IMR-90 (cell line): ENCODE measurements around the gene MT1A. TPM values are rescaled to one million over a fixed set of nuclear protein-coding genes. Genes with fewer than 3 reads are reported as not detected.
A peak's percentile ranks its signal among the peaks of the same experiment; 100 is the strongest.

Experiments
- ATAC-seq: fragments of 200-7000 bp; cut with Tn5 transposase; 2 replicates; pipeline ENCODE4 v1.9.1; 2020; ENCODE audit warnings: low read depth, mild to moderate bottlenecking, moderate library complexity
- BruUV-seq: library from RNA; stranded (reverse); fragments of 400-500 nt; replicated peaks from 2 replicates; lab custom pipeline; 2021; lab: Mats Ljungman, UMichigan
- CTCF ChIA-PET: fragments of 300-600 bp; formaldehyde crosslinking; extraction: SDS; loops from one replicate; lab custom pipeline; 2021; ENCODE audit warnings: antibody characterized with exemption; lab: Yijun Ruan, JAX
- POLR2A ChIA-PET: fragments of 300-600 bp; sonication (Branson Sonifier 250); formaldehyde crosslinking; loops from one replicate; lab custom pipeline; 2022; ENCODE audit warnings: antibody characterized with exemption; ENCODE audit not compliant: unreplicated experiment; lab: Charles Lee
- DNase-seq: peaks from one replicate; pipeline ENCODE4 v3.0.0; 2013
- H2AFZ ChIP-seq: replicated peaks from 2 replicates; pipeline ENCODE3; 2013; ENCODE audit warnings: low read length, mild to moderate bottlenecking; ENCODE audit not compliant: poor library complexity
- H2AK5ac ChIP-seq: 2 replicates; pipeline ENCODE4 v1.6.1; 2013; ENCODE audit warnings: low read depth, low read length, inconsistent platforms
- H2AK9ac ChIP-seq: replicated peaks from 2 replicates; pipeline ENCODE3; 2013; ENCODE audit warnings: mild to moderate bottlenecking, low read depth, low read length, moderate library complexity; ENCODE audit not compliant: poor library complexity
- H2BK120ac ChIP-seq: 2 replicates; pipeline ENCODE4 v1.6.1; 2013; ENCODE audit warnings: low read depth, low read length, inconsistent platforms
- H2BK15ac ChIP-seq: 3 replicates; pipeline ENCODE4 v1.6.1; 2013; ENCODE audit warnings: low read depth, low read length, inconsistent platforms
- H2BK20ac ChIP-seq: 2 replicates; pipeline ENCODE4 v1.6.1; 2013; ENCODE audit warnings: low read depth, mild to moderate bottlenecking, inconsistent platforms, low read length, moderate library complexity
- H2BK5ac ChIP-seq: 2 replicates; pipeline ENCODE4 v1.6.1; 2013; ENCODE audit warnings: mild to moderate bottlenecking, low read depth, low read length, inconsistent platforms; ENCODE audit not compliant: poor library complexity, severe bottlenecking
- H3K14ac ChIP-seq: replicated peaks from 2 replicates; pipeline ENCODE4 v1.6.1; 2013; ENCODE audit warnings: low read depth, low read length, inconsistent platforms
- H3K18ac ChIP-seq: 2 replicates; pipeline ENCODE4 v1.6.1; 2013; ENCODE audit warnings: low read depth, low read length, control low read depth
- H3K23ac ChIP-seq: 2 replicates; pipeline ENCODE4 v1.6.1; 2013; ENCODE audit warnings: low read depth, low read length, inconsistent platforms
- H3K27ac ChIP-seq: 2 replicates; pipeline ENCODE4 v1.5.1; 2013; ENCODE audit warnings: mild to moderate bottlenecking, control low read depth, low read length; ENCODE audit not compliant: insufficient read depth
- H3K27me3 ChIP-seq: 2 replicates; pipeline ENCODE4 v1.6.1; 2013; ENCODE audit warnings: low read length; ENCODE audit not compliant: control insufficient read depth, insufficient read depth
- H3K36me3 ChIP-seq: 2 replicates; pipeline ENCODE4 v1.6.1; 2013; ENCODE audit warnings: low read length, mixed read lengths; ENCODE audit not compliant: control insufficient read depth, insufficient read depth
- H3K4ac ChIP-seq: 2 replicates; pipeline ENCODE4 v1.6.1; 2013; ENCODE audit warnings: low read depth, low read length, inconsistent platforms
- H3K4me1 ChIP-seq: 2 replicates; pipeline ENCODE4 v1.6.1; 2013; ENCODE audit warnings: low read length, mixed read lengths; ENCODE audit not compliant: control insufficient read depth, insufficient read depth
- H3K4me2 ChIP-seq: 2 replicates; pipeline ENCODE4 v1.6.1; 2013; ENCODE audit warnings: low read depth, mild to moderate bottlenecking, control low read depth, low read length, moderate library complexity
- H3K4me3 ChIP-seq: 2 replicates; pipeline ENCODE4 v1.5.1; 2013; ENCODE audit warnings: low read depth, mild to moderate bottlenecking, control low read depth, low read length, moderate library complexity; ENCODE audit not compliant: insufficient read depth
- H3K56ac ChIP-seq: 2 replicates; pipeline ENCODE4 v1.6.1; 2013; ENCODE audit warnings: low read length, inconsistent platforms; ENCODE audit not compliant: insufficient read depth; ENCODE audit errors: extremely low read depth
- H3K79me1 ChIP-seq, 2 experiments: 2 replicates each; pipeline ENCODE4 v1.6.1; 2013; ENCODE audit warnings: low read length in 2 of 2, inconsistent platforms in 1 of 2, low read depth in 1 of 2
- H3K9ac ChIP-seq: 2 replicates; pipeline ENCODE4 v1.6.1; 2013; ENCODE audit warnings: low read depth, low read length, control low read depth
- H3K9me1 ChIP-seq: 2 replicates; pipeline ENCODE4 v1.6.1; 2013; ENCODE audit warnings: low read length, inconsistent platforms; ENCODE audit not compliant: insufficient read depth
- H3K9me3 ChIP-seq: 2 replicates; pipeline ENCODE4 v1.6.1; 2013; ENCODE audit warnings: low read length; ENCODE audit not compliant: control insufficient read depth, insufficient read depth
- H4K20me1 ChIP-seq: 2 replicates; pipeline ENCODE4 v1.6.1; 2013; ENCODE audit warnings: low read length, inconsistent platforms; ENCODE audit not compliant: insufficient read depth
- H4K5ac ChIP-seq: 2 replicates; pipeline ENCODE4 v1.6.1; 2013; ENCODE audit warnings: mild to moderate bottlenecking, low read depth, low read length, control low read depth
- H4K8ac ChIP-seq, 2 experiments: 2 replicates each; pipeline ENCODE4 v1.6.1; 2013; ENCODE audit warnings: low read depth in 2 of 2, low read length in 2 of 2, control low read depth in 1 of 2, inconsistent platforms in 1 of 2
- H4K91ac ChIP-seq: 2 replicates; pipeline ENCODE4 v1.6.1; 2013; ENCODE audit warnings: low read depth, low read length, inconsistent platforms; ENCODE audit not compliant: insufficient read depth
- CEBPB ChIP-seq: IDR thresholded peaks from 2 replicates; pipeline ENCODE4 v1.6.1; 2012; ENCODE audit warnings: low read depth, low read length, improper control_type of control experiment
- CTCF ChIP-seq: conservative IDR thresholded peaks from 2 replicates; pipeline ENCODE4 v1.5.1; 2012; ENCODE audit warnings: mild to moderate bottlenecking, low read depth, low read length, improper control_type of control experiment
- MAFK ChIP-seq: IDR thresholded peaks from 2 replicates; pipeline ENCODE4 v1.6.1; 2012; ENCODE audit warnings: low read depth, low read length, improper control_type of control experiment
- POLR2A ChIP-seq: IDR thresholded peaks from 2 replicates; pipeline ENCODE4 v1.6.1; 2012; ENCODE audit warnings: mild to moderate bottlenecking, low read depth, low read length
- RAD21 ChIP-seq: IDR thresholded peaks from 2 replicates; pipeline ENCODE4 v1.6.1; 2012; ENCODE audit warnings: low read length, improper control_type of control experiment
- SMC3 ChIP-seq: fragments of 150-350 bp; IDR thresholded peaks from 2 replicates; pipeline ENCODE4 v1.6.1; 2016; ENCODE audit warnings: low read depth, mild to moderate bottlenecking, antibody characterized with exemption, low read length, moderate library complexity
- WGBS, 2 experiments: methylation state at CpG; one replicate each; pipeline versions ENCODE4 v1.1.5 to v1.1.7; 2013; ENCODE audit warnings: missing lambda C conversion rate in 2 of 2; ENCODE audit not compliant: insufficient read length in 1 of 2; ENCODE audit errors: extremely low coverage in 2 of 2; 5-methylcytosine and 5-hydroxymethylcytosine counted together
- dilution Hi-C: fragments of 300-500 bp; cut with HindIII; formaldehyde crosslinking; loops from one replicate; pipeline ENCODE4 v1.14.3; 2018; ENCODE audit warnings: low sequenced_read_pairs; ENCODE audit not compliant: unreplicated experiment
- in situ Hi-C: fragments of 300-500 bp; cut with MboI; formaldehyde crosslinking; loops from 3 replicates; pipeline ENCODE4 v1.14.3; 2019; ENCODE audit warnings: low sequenced_read_pairs, inconsistent platforms, mixed read lengths
- intact Hi-C: fragments of 100-400 bp; cut with micrococcal nuclease; formaldehyde crosslinking; loops from 2 replicates; pipeline ENCODE4 v1.10.0; 2022
- polyA plus RNA-seq, 3 experiments: library from polyadenylated mRNA; depleted of rRNA; stranded (reverse); fragments of >200 nt; gene quantifications; 2 replicates each; pipeline ENCODE4 v1.2.3, GENCODE V29; 2012; ENCODE audit warnings: low replicate concordance in 1 of 3
- total RNA-seq: library from RNA; depleted of rRNA; stranded (reverse); fragments of >200 nt; gene quantifications from 2 replicates; pipeline ENCODE4 v1.2.3, GENCODE V29; 2012

The MT1A gene
- total and polyA plus RNA-seq, 2 of the 4 experiments (the other 2 are of a cell fraction) = 1.6 TPM; not detected in 1

- in situ Hi-C loops = loop anchor here (5.0 kb wide), 1 partner anchor 88 kb away; no protein-coding TSS in a partner anchor
- Histone ChIP-seq H2AK9ac (peak overlapping the region; percentile 52), H2BK15ac (0 out of 3 replicates have a peak overlapping the region, but pooled peaks have one; percentile 44), H2AK5ac (peak overlapping the region; percentile 77), H3K23ac (no peak overlapping the region), H3K36me3 (no peaks in the 10 kb centered on the region), H3K9me3 (no peaks in the 10 kb centered on the region), H4K5ac (no peak overlapping the region), H4K20me1 (no peaks in the 10 kb centered on the region), H4K8ac (peak overlapping the region in 1 of 2 experiments; percentile 36; a peak in 1 of 4 replicates), H3K56ac (no peak overlapping the region), H3K14ac (no peak overlapping the region), H4K91ac (no peak overlapping the region), H3K18ac (no peak overlapping the region), H2AFZ (peak overlapping the region; percentile 76), H3K79me1 (peaks cover 0 to 6% of the 10 kb centered on the region in 2 experiments; a peak in 1 of 4 replicates), H2BK120ac (peak overlapping the region; percentile 42; the same call in 1 of the 2 replicates), H3K4me2 (no peak overlapping the region), H3K4me3 (no peak overlapping the region), H3K4ac (peak overlapping the region; percentile 61; the same call in 1 of the 2 replicates), H3K9ac (no peak overlapping the region), H3K4me1 (no peaks in the 10 kb centered on the region), H2BK20ac (no peak overlapping the region), H3K9me1 (peaks cover 10% of the 10 kb centered on the region), H2BK5ac (no peak overlapping the region), H3K27ac (no peak overlapping the region), H3K27me3 (no peaks in the 10 kb centered on the region; the same call in 1 of the 2 replicates)
- 38% methylated on average over 8 of the region's 8 CpGs; no CpG with 5 or more reads in 1 of the 2 experiments for WGBS, 2 experiments
- CTCF ChIA-PET = interaction anchor here (0.6 to 1.5 kb wide), 11 partner anchors 8 to 1129 kb away, joined by 3 to 9 read pairs (median 4); partner anchors contain the start of genes NUDT21 and OGFOD1
- ATAC-seq = peak; percentile 93
- peak; percentile 66 for DNase-seq
- BruUV-seq = no TSS peak
- intact Hi-C loops = loop anchor here (1.0 to 10.0 kb wide), 4 partner anchors 86 to 246 kb away; no protein-coding TSS in a partner anchor
- dilution Hi-C loops = no loop called here
- POLR2A ChIA-PET = interaction anchor here (0.6 kb wide), 1 partner anchor 124 kb away, joined by 3 read pairs; no protein-coding TSS in a partner anchor
- TF ChIP-seq CTCF = peak; percentile 70
- TF ChIP-seq POLR2A = no peak
- peak; percentile 33; the same call in 1 of the 2 replicates for TF ChIP-seq CEBPB
- TF ChIP-seq SMC3 = peak; percentile 78
- TF ChIP-seq RAD21 = peak; percentile 63
- TF ChIP-seq MAFK = no peak
Measured at GRCh38 chr16:56600398-56600999, 38.0 kb upstream of the MT1A start.
